Caco-2 (cell line): ENCODE measurements around the gene POLD4. TPM values are rescaled to one million over a fixed set of nuclear protein-coding genes. Genes with fewer than 3 reads are reported as not detected.

Experiments used
- BruUV-seq: library from RNA; stranded (reverse); fragments of 400-500 nt; replicated peaks from 2 replicates; lab custom pipeline; 2021; lab: Mats Ljungman, UMichigan
- CTCF ChIA-PET: fragments of 300-600 bp; sonication (Branson Sonifier 250); formaldehyde crosslinking; loops from one replicate; lab custom pipeline; 2022; ENCODE audit warnings: antibody characterized with exemption; lab: Charles Lee
- POLR2A ChIA-PET: fragments of 300-600 bp; sonication (Branson Sonifier 250); formaldehyde crosslinking; loops from one replicate; lab custom pipeline; 2022; ENCODE audit warnings: antibody characterized with exemption; lab: Charles Lee
- DNase-seq, 2 experiments: peaks; one replicate each; pipeline versions ENCODE4 v3.0.0 to v3.0.0-alpha.2; 2020 to 2022
- H3K27me3 ChIP-seq: replicated peaks from 2 replicates; pipeline ENCODE4 v1.6.0; 2011; ENCODE audit warnings: low read length; ENCODE audit not compliant: control insufficient read depth, insufficient read depth
- H3K36me3 ChIP-seq: 2 replicates; pipeline ENCODE4 v1.5.1; 2011; ENCODE audit warnings: low read length; ENCODE audit not compliant: control insufficient read depth, insufficient read depth
- H3K4me1 ChIP-seq: fragments of 250-450 bp; sonication (Bioruptor Pico); 2 replicates; pipeline ENCODE4 v1.5.1; 2020; ENCODE audit warnings: mild to moderate bottlenecking
- H3K4me3 ChIP-seq: 2 replicates; pipeline ENCODE4 v1.5.1; 2011; ENCODE audit warnings: low read depth, mild to moderate bottlenecking, control low read depth, low read length
- H3K9me3 ChIP-seq: fragments of 250-450 bp; sonication (Bioruptor Pico); 2 replicates; pipeline ENCODE4 v1.5.1; 2020; ENCODE audit warnings: mild to moderate bottlenecking, moderate library complexity
- H3K27ac Mint-ChIP-seq: one replicate; pipeline ENCODE4 v1.8.0; 2022; ENCODE audit warnings: mixed read lengths; ENCODE audit not compliant: unreplicated experiment
- H3K27me3 Mint-ChIP-seq: one replicate; pipeline ENCODE4 v1.8.0; 2022; ENCODE audit warnings: mixed read lengths; ENCODE audit not compliant: insufficient read depth, unreplicated experiment
- H3K36me3 Mint-ChIP-seq: one replicate; pipeline ENCODE4 v1.8.0; 2022; ENCODE audit warnings: mild to moderate bottlenecking, mixed read lengths; ENCODE audit not compliant: insufficient read depth, unreplicated experiment
- H3K4me1 Mint-ChIP-seq: one replicate; pipeline ENCODE4 v1.8.0; 2022; ENCODE audit warnings: low read depth, mixed read lengths; ENCODE audit not compliant: unreplicated experiment
- H3K4me3 Mint-ChIP-seq: one replicate; pipeline ENCODE4 v1.8.0; 2022; ENCODE audit warnings: mild to moderate bottlenecking, moderate library complexity, mixed read lengths; ENCODE audit not compliant: unreplicated experiment
- H3K9me3 Mint-ChIP-seq: one replicate; pipeline ENCODE4 v1.8.0; 2022; ENCODE audit warnings: mixed read lengths; ENCODE audit not compliant: unreplicated experiment
- CTCF ChIP-seq, 2 experiments: fragments of 200-600 bp in 1 of 2; IDR thresholded peaks; 1 replicate in 1 of 2; 2 replicates in 1 of 2; pipeline versions ENCODE4 v1.5.1 to v1.8.0; 2011 to 2022; ENCODE audit warnings: antibody characterized with exemption in 1 of 2, control low read depth in 1 of 2, inconsistent platforms in 1 of 2, low read depth in 1 of 2, low read length in 1 of 2, mild to moderate bottlenecking in 1 of 2, moderate library complexity in 1 of 2; ENCODE audit not compliant: insufficient read depth in 1 of 2, severe bottlenecking in 1 of 2, unreplicated experiment in 1 of 2
- intact Hi-C: fragments of 100-400 bp; cut with micrococcal nuclease; formaldehyde crosslinking; loops from one replicate; pipeline ENCODE4 v1.10.0; 2022; ENCODE audit not compliant: unreplicated experiment
- total RNA-seq: library from RNA; stranded (reverse); gene quantifications from 2 replicates; pipeline ENCODE4 v1.2.3, GENCODE V29; 2022

Gene POLD4
- total RNA-seq, 1 experiment from 2014 or later: 29.8 TPM

DNA sequence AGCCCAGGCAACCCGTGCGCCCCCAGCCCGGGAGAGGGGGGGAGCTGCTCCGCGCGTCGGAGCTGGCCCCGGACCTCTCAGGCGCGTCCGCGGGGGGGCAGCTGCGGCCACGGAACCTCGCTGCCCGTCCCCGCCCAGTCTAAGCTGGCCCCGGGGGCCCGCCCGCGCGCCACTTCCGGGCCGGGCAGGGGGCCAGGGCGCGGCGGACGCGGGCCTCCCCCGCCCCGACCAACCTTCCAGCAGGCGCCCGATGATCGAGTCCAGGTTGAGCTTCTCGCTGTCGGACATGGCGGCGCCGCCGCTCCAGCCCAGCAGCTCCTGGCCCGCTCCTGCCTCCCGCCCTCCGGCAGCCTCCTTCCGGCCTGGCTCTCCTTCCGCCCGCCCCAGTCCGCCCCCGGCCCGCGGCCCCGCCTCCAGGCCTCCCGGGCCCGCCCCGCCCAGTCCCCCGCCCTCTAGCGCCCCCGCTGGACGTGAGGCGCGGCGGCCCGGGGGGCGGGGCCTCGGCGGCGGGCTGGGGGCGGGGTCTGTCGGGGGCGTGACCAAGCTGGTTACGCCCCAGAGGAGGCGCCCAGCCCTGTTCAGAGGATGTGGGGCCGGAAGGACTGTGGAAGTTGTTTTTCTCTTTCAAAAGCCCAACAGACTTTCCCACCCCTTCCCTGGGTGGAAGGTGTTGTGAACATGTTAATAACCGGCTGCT lies 48.3 kb upstream of the POLD4 start, which contains the start of gene PPP1CA:
Gene PPP1CA, minus strand, starts transcription at position 364 of the 697 bp plus-strand sequence. Its CDS starts 76 bp downstream, at position 288.
- peak within 1 kb of the TSS; percentile 75 for H3K4me3 Mint-ChIP-seq
- intact Hi-C loops: loop anchor here (1.0 to 5.0 kb wide), 5 partner anchors 20 to 106 kb away; partner anchors contain the start of genes AIP, CDK2AP2, PITPNM1 and RPS6KB2

DNA sequence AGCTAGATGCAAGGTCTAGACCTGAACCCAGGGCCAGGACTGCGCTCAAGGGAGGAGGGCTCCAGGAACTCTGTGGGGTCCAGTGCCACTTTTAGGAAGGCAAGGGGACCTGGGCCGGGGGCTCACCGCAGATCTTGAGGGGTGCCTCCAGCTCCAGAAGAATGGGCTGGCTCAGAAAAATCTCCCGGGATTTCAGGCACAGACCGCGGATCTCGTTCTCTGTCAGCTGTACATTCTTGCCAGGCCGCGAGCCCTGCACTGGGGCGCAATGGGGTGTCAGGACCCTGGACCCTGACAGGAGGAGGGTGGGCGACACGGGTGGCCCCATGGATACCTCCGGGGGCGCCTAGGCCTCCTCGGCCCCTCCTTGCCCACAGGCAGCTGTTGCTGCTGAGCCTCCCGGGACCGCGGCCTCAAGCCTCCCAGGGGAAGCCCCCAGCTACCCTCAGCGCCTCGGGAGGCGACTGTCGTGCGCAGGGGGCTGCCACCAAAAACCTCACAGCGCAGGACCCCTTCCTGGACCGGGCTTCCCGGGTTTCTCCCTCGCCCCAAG lies 47.7 kb upstream of the POLD4 start:
- no peaks in the 10 kb centered on the region for H3K27me3 ChIP-seq
- Mint-ChIP-seq H3K4me3 (peak overlapping the region; percentile 75), H3K9me3 (no peaks in the 10 kb centered on the region), H3K4me1 (peaks cover 8% of the 10 kb centered on the region), H3K27ac (peak overlapping the region; percentile 74), H3K27me3 (no peaks in the 10 kb centered on the region), H3K36me3 (peaks cover 49% of the 10 kb centered on the region)
- H3K9me3 ChIP-seq: no peaks in the 10 kb centered on the region
- CTCF ChIA-PET: interaction anchor here (0.7 to 2.5 kb wide), 32 partner anchors 9 to 229 kb away, joined by 3 to 73 read pairs (median 10); partner anchors contain the start of genes AIP, CARNS1, CLCF1 and CORO1B
- intact Hi-C loops: loop anchor here (1.0 to 5.0 kb wide), 4 partner anchors 28 to 106 kb away; partner anchors contain the start of genes AIP, CDK2AP2, PITPNM1 and RPS6KB2
- POLR2A ChIA-PET: interaction anchor here (0.6 to 2.8 kb wide), 22 partner anchors 9 to 326 kb away, joined by 3 to 63 read pairs (median 7); partner anchors contain the start of genes AIP, CORO1B, GSTP1 and KDM2A
- H3K4me1 ChIP-seq: peaks cover 14% of the 10 kb centered on the region
- peaks cover 16% of the 10 kb centered on the region for H3K36me3 ChIP-seq
- BruUV-seq: no TSS peak
- no peak for DNase-seq
- no peak for TF ChIP-seq CTCF (IDR thresholded peaks at IDR 0.05; ENCODE audit: insufficient read depth in 1 of 2, low read depth in 1 of 2, low read length in 1 of 2, severe bottlenecking in 1 of 2, unreplicated experiment in 1 of 2)
- H3K4me3 ChIP-seq: peak overlapping the region; percentile 69

More for the DNA sequence above, 48.3 kb upstream of the POLD4 start, which contains the start of gene PPP1CA:
- Histone ChIP-seq H3K9me3 (no peaks in the 10 kb centered on the region), H3K36me3 (peaks cover 16% of the 10 kb centered on the region), H3K4me1 (peaks cover 14% of the 10 kb centered on the region), H3K27me3 (no peaks in the 10 kb centered on the region), H3K4me3 (peak within 1 kb of the TSS; percentile 69)
- ChIA-PET CTCF (interaction anchor here (0.5 to 2.5 kb wide), 35 partner anchors 9 to 546 kb away, joined by 3 to 73 read pairs (median 9); partner anchors contain the start of genes AIP, CARNS1, CLCF1 and CORO1B), POLR2A (interaction anchor here (0.6 to 2.8 kb wide), 30 partner anchors 10 to 326 kb away, joined by 3 to 63 read pairs (median 6); partner anchors contain the start of genes AIP, CORO1B, GSTP1 and KDM2A)
- Mint-ChIP-seq H3K36me3 (peaks cover 48% of the 10 kb centered on the region), H3K9me3 (no peaks in the 10 kb centered on the region), H3K27me3 (no peaks in the 10 kb centered on the region), H3K4me1 (peaks cover 2% of the 10 kb centered on the region), H3K27ac (peak within 1 kb of the TSS; percentile 74)
- TF ChIP-seq CTCF (IDR thresholded peaks at IDR 0.05; ENCODE audit: insufficient read depth in 1 of 2, low read depth in 1 of 2, low read length in 1 of 2, severe bottlenecking in 1 of 2, unreplicated experiment in 1 of 2): peak; percentile 41 to 58
- BruUV-seq: no TSS peak
- peak; percentile 94 to 98 for DNase-seq
